GM23338 (cell line): ENCODE measurements around the gene GPR3. TPM values are rescaled to one million over a fixed set of nuclear protein-coding genes. Genes with fewer than 3 reads are reported as not detected.

Experiments
- ATAC-seq: fragments of 200-7000 bp; cut with Tn5 transposase; 3 replicates; pipeline ENCODE4 v1.9.1; 2020
- DNase-seq: peaks from one replicate; pipeline ENCODE4 v3.0.0-alpha.2; 2015; ENCODE audit warnings: low spot score
- H2AFZ ChIP-seq: fragments of 200-600 bp; sonication (generic); 2 replicates; pipeline ENCODE4 v1.8.0; 2016; ENCODE audit warnings: antibody characterized with exemption, mild to moderate bottlenecking, moderate library complexity
- H3F3A ChIP-seq: fragments of 200-600 bp; sonication (generic); replicated peaks from 2 replicates; pipeline ENCODE4 v1.8.0; 2017; ENCODE audit warnings: antibody characterized with exemption, mixed run types, low read depth
- H3K27ac ChIP-seq: fragments of 200-600 bp; sonication (generic); 2 replicates; pipeline ENCODE4 v1.6.1; 2016; ENCODE audit warnings: low read depth
- H3K27me3 ChIP-seq: fragments of 200-600 bp; sonication (generic); 2 replicates; pipeline ENCODE4 v1.8.0; 2016; ENCODE audit warnings: mild to moderate bottlenecking, mixed run types, moderate library complexity; ENCODE audit not compliant: insufficient read depth
- H3K36me3 ChIP-seq: fragments of 200-600 bp; sonication (generic); 2 replicates; pipeline ENCODE4 v1.8.0; 2016; ENCODE audit warnings: mild to moderate bottlenecking; ENCODE audit not compliant: insufficient read depth
- H3K4me1 ChIP-seq: fragments of 200-600 bp; sonication (generic); 2 replicates; pipeline ENCODE4 v1.8.0; 2016; ENCODE audit warnings: mild to moderate bottlenecking, moderate library complexity; ENCODE audit not compliant: insufficient read depth
- H3K4me2 ChIP-seq: fragments of 200-600 bp; sonication (generic); 2 replicates; pipeline ENCODE4 v1.7.1; 2017; ENCODE audit warnings: mixed run types
- H3K4me3 ChIP-seq: fragments of 200-600 bp; sonication (generic); 2 replicates; pipeline ENCODE4 v1.6.1; 2016; ENCODE audit warnings: mixed run types
- H3K79me2 ChIP-seq: fragments of 200-600 bp; sonication (generic); replicated peaks from 2 replicates; pipeline ENCODE4 v1.8.0; 2017; ENCODE audit warnings: mild to moderate bottlenecking; ENCODE audit not compliant: insufficient read depth
- H3K9me2 ChIP-seq: fragments of 200-600 bp; sonication (generic); 2 replicates; pipeline ENCODE4 v1.8.0; 2017; ENCODE audit not compliant: insufficient read depth
- H4K20me1 ChIP-seq: fragments of 200-600 bp; sonication (generic); replicated peaks from 2 replicates; pipeline ENCODE4 v1.8.0; 2017; ENCODE audit warnings: mild to moderate bottlenecking; ENCODE audit not compliant: insufficient read depth
- H3K27ac Mint-ChIP-seq: 2 replicates; pipeline ENCODE4 v1.8.0; 2020; ENCODE audit warnings: inconsistent platforms, mild to moderate bottlenecking, moderate library complexity, mixed read lengths
- H3K27me3 Mint-ChIP-seq: 3 replicates; pipeline ENCODE4 v1.8.0; 2022; ENCODE audit warnings: low read depth, mild to moderate bottlenecking, moderate library complexity, mixed read lengths, inconsistent platforms; ENCODE audit not compliant: insufficient read depth, poor library complexity
- H3K36me3 Mint-ChIP-seq: 3 replicates; pipeline ENCODE4 v1.8.0; 2021; ENCODE audit warnings: low read depth, mild to moderate bottlenecking, inconsistent platforms, moderate library complexity, mixed read lengths
- H3K4me1 Mint-ChIP-seq: 3 replicates; pipeline ENCODE4 v1.8.0; 2020; ENCODE audit warnings: mild to moderate bottlenecking, inconsistent platforms, mixed read lengths
- H3K4me3 Mint-ChIP-seq: 3 replicates; pipeline ENCODE4 v1.8.0; 2021; ENCODE audit warnings: moderate library complexity, mild to moderate bottlenecking, inconsistent platforms, mixed read lengths
- H3K9me3 Mint-ChIP-seq: 3 replicates; pipeline ENCODE4 v1.8.0; 2020; ENCODE audit warnings: moderate library complexity, mild to moderate bottlenecking, inconsistent platforms, mixed read lengths
- CREB1 ChIP-seq: fragments of 250-450 bp; sonication (Bioruptor Pico); IDR thresholded peaks from 2 replicates; pipeline ENCODE4 v1.5.0; 2020; ENCODE audit warnings: low read depth, mild to moderate bottlenecking, moderate library complexity
- CTCF ChIP-seq, 2 experiments: fragments of 200-600 bp in 1 of 2; sonication (generic) in 1 of 2; conservative IDR thresholded peaks; 2 replicates each; pipeline versions ENCODE4 v1.5.1 to v1.6.1; 2016 to 2017; ENCODE audit warnings: antibody characterized with exemption in 2 of 2, low read depth in 2 of 2, mild to moderate bottlenecking in 2 of 2, moderate library complexity in 1 of 2
- EZH2 ChIP-seq: fragments of 200-600 bp; sonication (generic); IDR thresholded peaks from one replicate; pipeline ENCODE4 v1.8.0; 2017; ENCODE audit warnings: antibody characterized with exemption, mild to moderate bottlenecking, low read depth; ENCODE audit not compliant: unreplicated experiment
- JUNB ChIP-seq: IDR thresholded peaks from one replicate; pipeline ENCODE4 v1.6.1; 2016; ENCODE audit warnings: antibody characterized with exemption; ENCODE audit not compliant: unreplicated experiment
- NANOG ChIP-seq: IDR thresholded peaks from 2 replicates; pipeline ENCODE4 v1.6.1; 2016; ENCODE audit warnings: antibody characterized with exemption, borderline replicate concordance
- POLR2AphosphoS5 ChIP-seq: IDR thresholded peaks from 2 replicates; pipeline ENCODE4 v1.6.1; 2016; ENCODE audit warnings: antibody characterized with exemption, low read depth
- REST ChIP-seq: IDR thresholded peaks from one replicate; pipeline ENCODE4 v1.6.1; 2018; ENCODE audit warnings: antibody characterized with exemption; ENCODE audit not compliant: unreplicated experiment
- ZNF114 ChIP-seq: fragments of 250-450 bp; sonication (Bioruptor Pico); IDR thresholded peaks from 2 replicates; pipeline ENCODE4 v1.5.0; 2020; ENCODE audit warnings: mild to moderate bottlenecking, moderate library complexity
- polyA plus RNA-seq: library from polyadenylated mRNA; unstranded; fragments of >200 nt; fragmentation: Nextera tagmentation; extraction: Ambion mirVana; gene quantifications from 2 replicates; pipeline ENCODE4 v1.2.1, GENCODE V29; 2016
- total RNA-seq: library from RNA; depleted of rRNA; stranded (reverse); fragments of >200 nt; shearing (Covaris generic); gene quantifications from 2 replicates; pipeline ENCODE4 v1.2.3, GENCODE V29; 2014
- TF ChIP-seq, protein P1 (sequence below): IDR thresholded peaks from 2 replicates; pipeline ENCODE4 v1.6.1; 2016; ENCODE audit warnings: antibody characterized with exemption

The GPR3 gene
- total and polyA plus RNA-seq, 2 experiments from 2014 or later, result 5.9 to 9.1 TPM

GRCh38 chr1:27363766-27364695 is 28.4 kb upstream of the GPR3 start:
- H3F3A ChIP-seq, result peaks cover 17% of the 10 kb centered on the region; the same call in 1 of the 2 replicates
- Mint-ChIP-seq H3K36me3 (no peaks in the 10 kb centered on the region), H3K27me3 (peaks cover 36% of the 10 kb centered on the region), H3K27ac (no peak overlapping the region), H3K9me3 (no peaks in the 10 kb centered on the region), H3K4me3 (peak overlapping the region; percentile 3; the same call in 1 of the 3 replicates), H3K4me1 (peaks cover 32% of the 10 kb centered on the region)
- H3K4me3 ChIP-seq, result no peak overlapping the region
- H3K27ac ChIP-seq, result no peak overlapping the region
- H4K20me1 ChIP-seq, result no peaks in the 10 kb centered on the region
- no peaks in the 10 kb centered on the region for H3K36me3 ChIP-seq
- no peak overlapping the region for H2AFZ ChIP-seq
- no peak for DNase-seq
- no peaks in the 10 kb centered on the region for H3K79me2 ChIP-seq
- no peak overlapping the region for H3K4me2 ChIP-seq
- H3K4me1 ChIP-seq, result peaks cover 24% of the 10 kb centered on the region
- peaks cover 33% of the 10 kb centered on the region for H3K27me3 ChIP-seq
- ATAC-seq, result no peak
- H3K9me2 ChIP-seq, result no peaks in the 10 kb centered on the region
- TF ChIP-seq CREB1 (CRISPR knock-in tag) (no peak), ZNF114 (CRISPR knock-in tag) (no peak), JUNB (no peak), EZH2 (no peak), POLR2AphosphoS5 (no peak)
- TF ChIP-seq, protein P1, sequence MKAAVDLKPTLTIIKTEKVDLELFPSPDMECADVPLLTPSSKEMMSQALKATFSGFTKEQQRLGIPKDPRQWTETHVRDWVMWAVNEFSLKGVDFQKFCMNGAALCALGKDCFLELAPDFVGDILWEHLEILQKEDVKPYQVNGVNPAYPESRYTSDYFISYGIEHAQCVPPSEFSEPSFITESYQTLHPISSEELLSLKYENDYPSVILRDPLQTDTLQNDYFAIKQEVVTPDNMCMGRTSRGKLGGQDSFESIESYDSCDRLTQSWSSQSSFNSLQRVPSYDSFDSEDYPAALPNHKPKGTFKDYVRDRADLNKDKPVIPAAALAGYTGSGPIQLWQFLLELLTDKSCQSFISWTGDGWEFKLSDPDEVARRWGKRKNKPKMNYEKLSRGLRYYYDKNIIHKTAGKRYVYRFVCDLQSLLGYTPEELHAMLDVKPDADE, result no peak

GRCh38 chr1:27364696-27365371 is 27.6 kb upstream of the GPR3 start:
- ATAC-seq, result no peak
- Histone ChIP-seq H3K9me2 (no peaks in the 10 kb centered on the region), H3K4me2 (peak overlapping the region; percentile 99), H3K4me3 (peak overlapping the region; percentile 89; the same call in 1 of the 2 replicates), H3K4me1 (peaks cover 20% of the 10 kb centered on the region), H3K27ac (no peak overlapping the region), H3K79me2 (no peaks in the 10 kb centered on the region), H3F3A (peaks cover 17% of the 10 kb centered on the region; the same call in 1 of the 2 replicates), H3K27me3 (peaks cover 25% of the 10 kb centered on the region), H3K36me3 (no peaks in the 10 kb centered on the region), H2AFZ (0 out of 2 replicates have a peak overlapping the region, but pooled peaks have one; percentile 59), H4K20me1 (no peaks in the 10 kb centered on the region)
- H3K27ac Mint-ChIP-seq, result no peak overlapping the region
- peaks cover 30% of the 10 kb centered on the region for H3K4me1 Mint-ChIP-seq
- TF ChIP-seq NANOG (no peak), POLR2AphosphoS5 (no peak), CTCF (conservative IDR thresholded peaks at IDR 0.05; ENCODE audit: low read depth in 2 of 2) (no peak), JUNB (no peak), REST (no peak)
- TF ChIP-seq, protein P1, result no peak
- peak overlapping the region; percentile 86 for H3K4me3 Mint-ChIP-seq
- DNase-seq, result no peak
- peaks cover 28% of the 10 kb centered on the region for H3K27me3 Mint-ChIP-seq
- H3K36me3 Mint-ChIP-seq, result no peaks in the 10 kb centered on the region
- no peaks in the 10 kb centered on the region for H3K9me3 Mint-ChIP-seq
